ENCODE data around the gene SHISAL2A. TPM values are rescaled to one million over a fixed set of nuclear protein-coding genes. Genes with fewer than 3 reads are reported as not detected.

Gene SHISAL2A
- polyA plus RNA-seq, 1 donor from 2014 or later = not detected

DNA sequence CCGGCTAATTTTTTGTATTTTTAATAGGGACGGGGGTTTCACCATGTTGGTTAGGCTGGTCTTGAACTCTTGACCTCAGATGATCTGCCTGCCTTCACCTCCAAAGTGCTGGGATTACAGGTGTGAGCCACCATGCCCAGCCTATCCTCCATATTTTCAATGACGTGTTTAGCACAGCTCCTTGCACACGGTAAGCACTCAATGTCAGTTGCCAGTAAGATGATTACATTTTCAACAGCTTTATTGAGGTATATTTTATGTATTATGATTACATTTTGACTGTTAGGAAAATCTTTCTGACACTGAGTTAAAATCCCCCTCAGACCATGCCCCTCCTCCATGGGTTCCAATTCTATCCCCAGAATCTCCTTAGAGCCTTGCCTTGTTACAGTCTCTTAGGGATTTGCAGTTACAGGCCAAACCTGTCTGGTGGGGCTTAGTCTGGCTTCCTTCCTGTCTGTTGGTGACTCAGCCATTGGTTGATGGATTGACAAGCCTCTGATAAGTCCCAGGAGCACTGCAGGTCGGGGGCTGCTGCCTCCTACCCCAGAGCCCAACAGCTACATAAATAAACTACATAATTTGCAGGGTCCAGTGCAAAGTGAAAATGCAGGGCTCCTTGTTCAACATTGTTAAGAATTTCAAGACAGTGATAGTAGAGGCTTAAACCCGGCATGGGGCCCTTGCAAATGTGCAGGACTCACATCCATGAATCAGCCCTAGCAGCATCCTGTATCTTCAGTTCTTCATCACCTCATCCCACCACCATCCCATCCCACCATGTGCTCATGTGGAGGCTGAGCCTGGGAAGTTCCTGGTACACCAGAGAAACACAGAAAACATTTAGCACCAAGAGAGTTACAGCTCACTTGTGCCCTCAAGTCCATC is 41.8 kb downstream of the SHISAL2A start:
- Histone ChIP-seq H3K79me2 (replicated peaks; ENCODE audit: insufficient read depth, low read length) (no peaks in the 10 kb centered on the region), H3K9ac (ENCODE audit: low read length) (no peak overlapping the region), H2AFZ (ENCODE audit: low read depth, low read length) (no peak overlapping the region), H3K9me2 (ENCODE audit: insufficient read depth, low read length) (no peaks in the 10 kb centered on the region), H3K27ac (ENCODE audit: low read length) (no peak overlapping the region), H3K36me3 (ENCODE audit: insufficient read depth, low read length) (no peaks in the 10 kb centered on the region), H4K20me1 (ENCODE audit: insufficient read depth) (no peaks in the 10 kb centered on the region), H3K27me3 (ENCODE audit: insufficient read depth, low read depth, low read length) (no peaks in the 10 kb centered on the region), H3K4me3 (ENCODE audit: low read length) (no peak overlapping the region), H3K9me3 (ENCODE audit: low read length) (no peaks in the 10 kb centered on the region), H3K4me2 (ENCODE audit: low read length) (no peak overlapping the region), H3F3A (ENCODE audit: insufficient read depth, low read length, poor library complexity, severe bottlenecking) (no peaks in the 10 kb centered on the region)
- no peak for TF ChIP-seq EZH2 (IDR thresholded peaks at IDR 0.05; ENCODE audit: borderline replicate concordance, insufficient read depth, low read length, poor library complexity, severe bottlenecking)
- no peak for TF ChIP-seq SMC3 (conservative IDR thresholded peaks at IDR 0.05; ENCODE audit: poor library complexity)
- TF ChIP-seq TAF1 (IDR thresholded peaks at IDR 0.05; ENCODE audit: low read depth) = no peak
- TF ChIP-seq, protein P1, sequence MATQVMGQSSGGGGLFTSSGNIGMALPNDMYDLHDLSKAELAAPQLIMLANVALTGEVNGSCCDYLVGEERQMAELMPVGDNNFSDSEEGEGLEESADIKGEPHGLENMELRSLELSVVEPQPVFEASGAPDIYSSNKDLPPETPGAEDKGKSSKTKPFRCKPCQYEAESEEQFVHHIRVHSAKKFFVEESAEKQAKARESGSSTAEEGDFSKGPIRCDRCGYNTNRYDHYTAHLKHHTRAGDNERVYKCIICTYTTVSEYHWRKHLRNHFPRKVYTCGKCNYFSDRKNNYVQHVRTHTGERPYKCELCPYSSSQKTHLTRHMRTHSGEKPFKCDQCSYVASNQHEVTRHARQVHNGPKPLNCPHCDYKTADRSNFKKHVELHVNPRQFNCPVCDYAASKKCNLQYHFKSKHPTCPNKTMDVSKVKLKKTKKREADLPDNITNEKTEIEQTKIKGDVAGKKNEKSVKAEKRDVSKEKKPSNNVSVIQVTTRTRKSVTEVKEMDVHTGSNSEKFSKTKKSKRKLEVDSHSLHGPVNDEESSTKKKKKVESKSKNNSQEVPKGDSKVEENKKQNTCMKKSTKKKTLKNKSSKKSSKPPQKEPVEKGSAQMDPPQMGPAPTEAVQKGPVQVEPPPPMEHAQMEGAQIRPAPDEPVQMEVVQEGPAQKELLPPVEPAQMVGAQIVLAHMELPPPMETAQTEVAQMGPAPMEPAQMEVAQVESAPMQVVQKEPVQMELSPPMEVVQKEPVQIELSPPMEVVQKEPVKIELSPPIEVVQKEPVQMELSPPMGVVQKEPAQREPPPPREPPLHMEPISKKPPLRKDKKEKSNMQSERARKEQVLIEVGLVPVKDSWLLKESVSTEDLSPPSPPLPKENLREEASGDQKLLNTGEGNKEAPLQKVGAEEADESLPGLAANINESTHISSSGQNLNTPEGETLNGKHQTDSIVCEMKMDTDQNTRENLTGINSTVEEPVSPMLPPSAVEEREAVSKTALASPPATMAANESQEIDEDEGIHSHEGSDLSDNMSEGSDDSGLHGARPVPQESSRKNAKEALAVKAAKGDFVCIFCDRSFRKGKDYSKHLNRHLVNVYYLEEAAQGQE (IDR thresholded peaks at IDR 0.05; ENCODE audit: borderline replicate concordance) = no peak
- TF ChIP-seq, protein P2, sequence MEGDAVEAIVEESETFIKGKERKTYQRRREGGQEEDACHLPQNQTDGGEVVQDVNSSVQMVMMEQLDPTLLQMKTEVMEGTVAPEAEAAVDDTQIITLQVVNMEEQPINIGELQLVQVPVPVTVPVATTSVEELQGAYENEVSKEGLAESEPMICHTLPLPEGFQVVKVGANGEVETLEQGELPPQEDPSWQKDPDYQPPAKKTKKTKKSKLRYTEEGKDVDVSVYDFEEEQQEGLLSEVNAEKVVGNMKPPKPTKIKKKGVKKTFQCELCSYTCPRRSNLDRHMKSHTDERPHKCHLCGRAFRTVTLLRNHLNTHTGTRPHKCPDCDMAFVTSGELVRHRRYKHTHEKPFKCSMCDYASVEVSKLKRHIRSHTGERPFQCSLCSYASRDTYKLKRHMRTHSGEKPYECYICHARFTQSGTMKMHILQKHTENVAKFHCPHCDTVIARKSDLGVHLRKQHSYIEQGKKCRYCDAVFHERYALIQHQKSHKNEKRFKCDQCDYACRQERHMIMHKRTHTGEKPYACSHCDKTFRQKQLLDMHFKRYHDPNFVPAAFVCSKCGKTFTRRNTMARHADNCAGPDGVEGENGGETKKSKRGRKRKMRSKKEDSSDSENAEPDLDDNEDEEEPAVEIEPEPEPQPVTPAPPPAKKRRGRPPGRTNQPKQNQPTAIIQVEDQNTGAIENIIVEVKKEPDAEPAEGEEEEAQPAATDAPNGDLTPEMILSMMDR (IDR thresholded peaks at IDR 0.05; ENCODE audit: poor library complexity, severe bottlenecking) = no peak
- no peak for TF ChIP-seq POLR2AphosphoS5 (IDR thresholded peaks at IDR 0.05)
- TF ChIP-seq EP300 (conservative IDR thresholded peaks at IDR 0.05; ENCODE audit: poor library complexity, severe bottlenecking) = no peak
- TF ChIP-seq RAD21 (conservative IDR thresholded peaks at IDR 0.05) = no peak
- TF ChIP-seq MXI1 (conservative IDR thresholded peaks at IDR 0.05; ENCODE audit: poor library complexity, severe bottlenecking) = no peak

DNA sequence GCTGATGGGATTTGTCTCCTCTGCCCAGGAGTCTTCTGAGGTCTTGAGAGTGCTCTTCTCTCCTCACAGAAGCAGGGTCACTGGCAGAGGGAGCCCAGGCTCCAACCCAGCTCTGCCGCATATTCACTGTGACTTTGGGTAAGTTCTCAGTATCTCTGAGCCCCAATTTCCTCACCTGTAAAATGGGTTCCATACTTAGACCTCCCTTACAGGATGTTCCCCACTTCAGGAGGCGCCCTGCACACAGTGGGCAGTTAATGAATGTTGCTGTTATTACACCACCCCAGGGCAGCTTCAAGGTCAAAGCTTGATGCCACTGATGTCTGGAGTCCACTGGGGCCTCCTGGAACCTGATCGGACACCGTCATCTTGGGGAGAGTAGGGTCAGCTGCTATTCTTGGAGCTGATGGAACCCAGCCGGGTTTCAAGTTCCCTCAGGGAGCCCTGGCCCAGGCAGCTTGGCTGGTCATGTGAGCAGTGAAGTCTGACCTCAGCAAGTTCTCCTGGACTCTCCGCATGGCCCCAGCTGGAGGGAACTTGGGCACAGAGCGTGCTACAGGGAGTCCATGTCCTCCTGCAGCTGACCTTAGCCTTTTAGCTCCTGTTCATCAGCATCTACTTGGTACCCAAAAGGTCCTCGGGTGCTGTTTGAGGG is 43.4 kb downstream of the SHISAL2A start:
- Histone ChIP-seq H3K4me3 (ENCODE audit: low read length) (no peak overlapping the region), H3K79me2 (replicated peaks; ENCODE audit: insufficient read depth, low read length) (no peaks in the 10 kb centered on the region), H3K4me2 (ENCODE audit: low read length) (no peak overlapping the region), H3F3A (ENCODE audit: insufficient read depth, low read length, poor library complexity, severe bottlenecking) (no peaks in the 10 kb centered on the region), H3K36me3 (ENCODE audit: insufficient read depth, low read length) (no peaks in the 10 kb centered on the region), H4K20me1 (ENCODE audit: insufficient read depth) (no peaks in the 10 kb centered on the region), H3K9ac (ENCODE audit: low read length) (no peak overlapping the region), H2AFZ (ENCODE audit: low read depth, low read length) (no peak overlapping the region), H3K9me3 (ENCODE audit: low read length) (no peaks in the 10 kb centered on the region), H3K27ac (ENCODE audit: low read length) (no peak overlapping the region), H3K27me3 (ENCODE audit: insufficient read depth, low read depth, low read length) (no peaks in the 10 kb centered on the region), H3K9me2 (ENCODE audit: insufficient read depth, low read length) (no peaks in the 10 kb centered on the region)
- TF ChIP-seq MXI1 (conservative IDR thresholded peaks at IDR 0.05; ENCODE audit: poor library complexity, severe bottlenecking) = no peak
- TF ChIP-seq RAD21 (conservative IDR thresholded peaks at IDR 0.05) = no peak
- TF ChIP-seq, protein P2 (IDR thresholded peaks at IDR 0.05; ENCODE audit: poor library complexity, severe bottlenecking) = no peak
- no peak for TF ChIP-seq SMC3 (conservative IDR thresholded peaks at IDR 0.05; ENCODE audit: poor library complexity)
- TF ChIP-seq, protein P1 (IDR thresholded peaks at IDR 0.05; ENCODE audit: borderline replicate concordance) = no peak
- TF ChIP-seq POLR2AphosphoS5 (IDR thresholded peaks at IDR 0.05) = no peak
- no peak for TF ChIP-seq EZH2 (IDR thresholded peaks at IDR 0.05; ENCODE audit: borderline replicate concordance, insufficient read depth, low read length, poor library complexity, severe bottlenecking)
- TF ChIP-seq TAF1 (IDR thresholded peaks at IDR 0.05; ENCODE audit: low read depth) = no peak
- TF ChIP-seq EP300 (conservative IDR thresholded peaks at IDR 0.05; ENCODE audit: poor library complexity, severe bottlenecking) = no peak
